ENCODE measurements around the gene CDH23. TPM values are rescaled to one million over a fixed set of nuclear protein-coding genes. Genes with fewer than 3 reads are reported as not detected.

The CDH23 gene
- total and polyA plus RNA-seq, 10 of the 15 experiments (the other 5 are each of a cell fraction or from before 2014, with no cell fraction given), result 0.09 to 0.40 (median 0.15) TPM; not detected in 1

DNA sequence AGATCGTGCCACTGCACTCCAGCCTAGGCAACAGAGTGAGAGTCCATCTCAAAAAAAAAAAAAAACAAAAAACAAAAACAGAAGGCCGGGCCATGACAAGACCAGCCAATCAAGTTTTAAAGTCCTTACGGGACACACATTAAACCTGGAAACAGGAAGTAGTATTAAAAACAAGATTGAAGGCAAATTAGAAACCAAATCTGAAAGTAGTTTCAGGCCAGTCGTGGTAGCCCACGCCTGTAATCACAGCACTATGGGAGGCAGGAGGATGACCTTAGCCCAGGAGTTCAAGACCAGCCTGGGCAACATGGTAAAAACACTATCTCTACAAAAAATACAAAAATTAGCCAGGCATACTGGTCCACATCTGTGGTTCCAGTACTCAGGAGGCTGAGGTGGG is 436.2 kb downstream of the CDH23 start (continued):
- TF ChIP-seq JUNB (IDR thresholded peaks at IDR 0.05) (peak; percentile 50), GABPA (IDR thresholded peaks at IDR 0.05; ENCODE audit: low read depth) (peak; percentile 77)
- TF ChIP-seq, protein P1, sequence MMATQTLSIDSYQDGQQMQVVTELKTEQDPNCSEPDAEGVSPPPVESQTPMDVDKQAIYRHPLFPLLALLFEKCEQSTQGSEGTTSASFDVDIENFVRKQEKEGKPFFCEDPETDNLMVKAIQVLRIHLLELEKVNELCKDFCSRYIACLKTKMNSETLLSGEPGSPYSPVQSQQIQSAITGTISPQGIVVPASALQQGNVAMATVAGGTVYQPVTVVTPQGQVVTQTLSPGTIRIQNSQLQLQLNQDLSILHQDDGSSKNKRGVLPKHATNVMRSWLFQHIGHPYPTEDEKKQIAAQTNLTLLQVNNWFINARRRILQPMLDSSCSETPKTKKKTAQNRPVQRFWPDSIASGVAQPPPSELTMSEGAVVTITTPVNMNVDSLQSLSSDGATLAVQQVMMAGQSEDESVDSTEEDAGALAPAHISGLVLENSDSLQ (IDR thresholded peaks at IDR 0.05), result peak; percentile 34; the same call in 1 of the 2 replicates

DNA sequence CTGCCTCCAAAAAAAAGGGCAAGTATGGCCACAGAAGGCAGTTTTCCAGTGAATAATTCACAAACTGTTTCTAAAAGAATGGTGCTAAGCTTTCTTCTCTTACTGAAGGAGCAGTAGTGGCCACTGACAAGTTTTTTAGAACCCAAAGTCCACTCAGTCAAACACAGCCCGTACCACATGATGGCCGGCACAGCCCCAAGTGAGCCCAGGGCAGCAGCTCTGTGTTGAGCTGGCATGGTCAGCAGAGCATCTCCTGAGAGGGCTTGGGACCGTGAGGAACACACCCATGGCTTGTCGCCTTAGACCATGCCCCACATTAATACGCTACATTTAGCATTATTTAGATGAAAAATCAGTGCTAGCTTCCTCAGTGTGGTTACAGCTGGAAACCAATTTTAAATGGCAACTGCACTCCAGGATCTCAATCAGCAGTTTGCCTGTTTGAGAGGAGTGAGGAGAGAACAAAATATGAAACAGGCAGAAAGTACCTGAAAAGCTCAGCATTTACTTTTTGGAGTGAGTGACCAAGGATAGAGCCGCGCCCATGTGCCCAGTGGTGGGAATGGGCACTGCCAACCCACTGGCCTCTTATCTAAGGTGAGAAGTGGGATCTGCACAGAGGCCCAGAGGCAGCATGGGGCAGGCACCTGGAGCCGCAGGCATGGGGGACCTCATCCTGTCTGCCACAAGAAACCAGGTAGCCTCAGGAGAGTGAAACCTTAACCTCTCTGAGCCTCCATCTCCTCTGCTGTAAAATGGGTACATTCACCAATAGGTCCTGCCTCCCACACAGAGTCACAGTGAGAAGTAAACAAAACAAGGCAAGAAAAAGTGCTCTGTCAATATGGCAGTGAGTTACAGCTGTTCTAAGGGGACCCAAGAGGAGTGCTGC is 437.0 kb downstream of the CDH23 start:
- FAIRE-seq, result no peak
- peaks cover 53% of the 10 kb centered on the region for H3K79me2 ChIP-seq (ENCODE audit: control insufficient read depth, insufficient read depth, low read length)
- ChIA-PET SMC1A (ENCODE audit: uncharacterized antibody, unreplicated experiment) (interaction anchor here (1.0 kb wide), 1 partner anchor 55 kb away, joined by 3 read pairs; no protein-coding TSS in a partner anchor), RAD21 (ENCODE audit: unreplicated experiment) (interaction anchor here (0.6 to 6.7 kb wide), 2 partner anchors 23 to 62 kb away, joined by 3 to 39 read pairs; no protein-coding TSS in a partner anchor), CTCF (interaction anchor here (1.0 to 7.5 kb wide), 2 partner anchors 63 kb away, joined by 4 to 104 read pairs; no protein-coding TSS in a partner anchor), POLR2A (no interaction called here)
- H3K4me3 ChIP-seq, result no peak overlapping the region
- ATAC-seq, result no peak
- DNase-seq (ENCODE audit: low read depth, low spot score), result no peak
- in situ Hi-C loops (cut with MboI), result no loop called here
- H4K20me1 ChIP-seq (ENCODE audit: control insufficient read depth, insufficient read depth), result no peaks in the 10 kb centered on the region
- H3K9me3 ChIP-seq (replicated peaks; ENCODE audit: control insufficient read depth, insufficient read depth, low read length), result no peaks in the 10 kb centered on the region; the same call in 2 of the 3 replicates
- intact Hi-C loops (cut with micrococcal nuclease; ENCODE audit: unreplicated experiment), result no loop called here
- peak overlapping the region; percentile 32 for H3K27ac ChIP-seq (ENCODE audit: control insufficient read depth, insufficient read depth)
- no peaks in the 10 kb centered on the region for H3K27me3 ChIP-seq (replicated peaks in 1 of 2; ENCODE audit: control insufficient read depth in 2 of 2, insufficient read depth in 2 of 2, low read length in 1 of 2)
- H3K4me2 ChIP-seq (ENCODE audit: control insufficient read depth, insufficient read depth), result peak overlapping the region; percentile 36
- no peak overlapping the region for H3K9ac ChIP-seq (ENCODE audit: control insufficient read depth, insufficient read depth, low read length)
- H3K4me1 ChIP-seq (ENCODE audit: control insufficient read depth, insufficient read depth, low read length), result peaks cover 50% of the 10 kb centered on the region
- H3K36me3 ChIP-seq (ENCODE audit: control insufficient read depth in 2 of 2, insufficient read depth in 2 of 2, low read length in 1 of 2), result peaks cover 20 to 42% of the 10 kb centered on the region in 2 experiments
- no peak overlapping the region for H2AFZ ChIP-seq (ENCODE audit: control insufficient read depth, low read depth, low read length)
- WGBS (ENCODE audit: insufficient coverage, insufficient replicate concordance, low lambda C conversion rate, missing lambda C conversion rate), result 98% methylated on average over 8 of the region's 8 CpGs
- no TSS peak for BruUV-seq (replicated peaks)
- TF ChIP-seq WRNIP1 (IDR thresholded peaks at IDR 0.05; ENCODE audit: borderline replicate concordance, low read depth, low read length) (no peak), PML (IDR thresholded peaks at IDR 0.05; ENCODE audit: low read length) (no peak), NBN (IDR thresholded peaks at IDR 0.05) (no peak), TCF7 (IDR thresholded peaks at IDR 0.05; ENCODE audit: borderline replicate concordance) (no peak), JUNB (IDR thresholded peaks at IDR 0.05) (no peak), RB1 (IDR thresholded peaks at IDR 0.05; ENCODE audit: borderline replicate concordance) (no peak), MTA2 (IDR thresholded peaks at IDR 0.05; ENCODE audit: low read depth) (no peak), LARP7 (IDR thresholded peaks at IDR 0.05) (no peak), YBX1 (IDR thresholded peaks at IDR 0.05) (no peak), EED (IDR thresholded peaks at IDR 0.05; ENCODE audit: low read depth) (no peak)
- TF ChIP-seq, protein P2, sequence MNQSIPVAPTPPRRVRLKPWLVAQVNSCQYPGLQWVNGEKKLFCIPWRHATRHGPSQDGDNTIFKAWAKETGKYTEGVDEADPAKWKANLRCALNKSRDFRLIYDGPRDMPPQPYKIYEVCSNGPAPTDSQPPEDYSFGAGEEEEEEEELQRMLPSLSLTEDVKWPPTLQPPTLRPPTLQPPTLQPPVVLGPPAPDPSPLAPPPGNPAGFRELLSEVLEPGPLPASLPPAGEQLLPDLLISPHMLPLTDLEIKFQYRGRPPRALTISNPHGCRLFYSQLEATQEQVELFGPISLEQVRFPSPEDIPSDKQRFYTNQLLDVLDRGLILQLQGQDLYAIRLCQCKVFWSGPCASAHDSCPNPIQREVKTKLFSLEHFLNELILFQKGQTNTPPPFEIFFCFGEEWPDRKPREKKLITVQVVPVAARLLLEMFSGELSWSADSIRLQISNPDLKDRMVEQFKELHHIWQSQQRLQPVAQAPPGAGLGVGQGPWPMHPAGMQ (IDR thresholded peaks at IDR 0.05; ENCODE audit: borderline replicate concordance), result no peak
- TF ChIP-seq, protein P3, sequence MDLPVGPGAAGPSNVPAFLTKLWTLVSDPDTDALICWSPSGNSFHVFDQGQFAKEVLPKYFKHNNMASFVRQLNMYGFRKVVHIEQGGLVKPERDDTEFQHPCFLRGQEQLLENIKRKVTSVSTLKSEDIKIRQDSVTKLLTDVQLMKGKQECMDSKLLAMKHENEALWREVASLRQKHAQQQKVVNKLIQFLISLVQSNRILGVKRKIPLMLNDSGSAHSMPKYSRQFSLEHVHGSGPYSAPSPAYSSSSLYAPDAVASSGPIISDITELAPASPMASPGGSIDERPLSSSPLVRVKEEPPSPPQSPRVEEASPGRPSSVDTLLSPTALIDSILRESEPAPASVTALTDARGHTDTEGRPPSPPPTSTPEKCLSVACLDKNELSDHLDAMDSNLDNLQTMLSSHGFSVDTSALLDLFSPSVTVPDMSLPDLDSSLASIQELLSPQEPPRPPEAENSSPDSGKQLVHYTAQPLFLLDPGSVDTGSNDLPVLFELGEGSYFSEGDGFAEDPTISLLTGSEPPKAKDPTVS (IDR thresholded peaks at IDR 0.05; ENCODE audit: low read depth, low read length), result no peak

Measured in GM12878 (cell line).